Amygdala (tissue), 56 donors: ENCODE data around the gene RERE.
"Not testable (repeated sequence)": the region's sequence is repeated elsewhere in the genome, so short reads cannot be mapped to it uniquely, and the experiment has no call there.

ENCODE experiments used
- DNase-seq, 56 donors: peaks; one replicate each; lab custom pipeline; 2025; lab: John Stamatoyannopoulos, UW

RERE gene

GRCh38 chr1:8382608-8383505 is 434.6 kb downstream of the RERE start:
- DNase-seq, result no peak

GRCh38 chr1:8382051-8382505 is 435.4 kb downstream of the RERE start:
- DNase-seq, result peak in 17 of 56 donors; percentile 20 to 72 (median 44)

GRCh38 chr1:8381618-8382017 is 435.8 kb downstream of the RERE start:
- DNase-seq, result no peak

GRCh38 chr1:8380310-8380709 is 437.1 kb downstream of the RERE start:
- not testable (repeated sequence) for DNase-seq

GRCh38 chr1:8379513-8380186 is 437.8 kb downstream of the RERE start:
- no peak for DNase-seq

- no peak for DNase-seq
Measured at GRCh38 chr1:8378981-8379470, 438.4 kb downstream of the RERE start.

- DNase-seq, result no peak
Measured at GRCh38 chr1:8378178-8378577, 439.3 kb downstream of the RERE start.

- DNase-seq, result no peak
Measured at GRCh38 chr1:8377271-8377981, 440.0 kb downstream of the RERE start.

- no peak for DNase-seq
Measured at GRCh38 chr1:8376358-8376840, 441.0 kb downstream of the RERE start.

GRCh38 chr1:8374812-8375211 is 442.6 kb downstream of the RERE start:
- DNase-seq, result no peak

- DNase-seq, result no peak
Measured at GRCh38 chr1:8374356-8374755, 443.1 kb downstream of the RERE start.

- peak in 25 of 56 donors; percentile 15 to 57 (median 40) for DNase-seq
Measured at GRCh38 chr1:8373581-8374241, 443.7 kb downstream of the RERE start.

- DNase-seq, result no peak
Measured at GRCh38 chr1:8373125-8373524, 444.3 kb downstream of the RERE start.

GRCh38 chr1:8371372-8371991 is 446.0 kb downstream of the RERE start:
- peak in 2 of 56 donors; percentile 29 to 52 for DNase-seq

- peak in 6 of 56 donors; percentile 19 to 52 (median 30) for DNase-seq
Measured at GRCh38 chr1:8370905-8371315, 446.5 kb downstream of the RERE start.

GRCh38 chr1:8370046-8370881 is 447.2 kb downstream of the RERE start:
- DNase-seq, result peak in 4 of 56 donors; percentile 25 to 43 (median 36)

GRCh38 chr1:8368956-8369639 is 448.3 kb downstream of the RERE start:
- no peak for DNase-seq

- DNase-seq, result no peak
Measured at GRCh38 chr1:8367571-8368194, 449.8 kb downstream of the RERE start.
